CD4-positive, alpha-beta T cell treated with Interleukin-1 beta for 1 hour (primary cell): Measurements from ENCODE around the gene TBC1D3D.
"Not testable (repeated sequence)": the region's sequence is repeated elsewhere in the genome, so short reads cannot be mapped to it uniquely, and the experiment has no call there.

Experiments used
- DNase-seq, 2 donors: peaks; one replicate each; pipeline ENCODE4 v3.0.0-alpha.2; 2020 to 2022

The TBC1D3D gene

DNA sequence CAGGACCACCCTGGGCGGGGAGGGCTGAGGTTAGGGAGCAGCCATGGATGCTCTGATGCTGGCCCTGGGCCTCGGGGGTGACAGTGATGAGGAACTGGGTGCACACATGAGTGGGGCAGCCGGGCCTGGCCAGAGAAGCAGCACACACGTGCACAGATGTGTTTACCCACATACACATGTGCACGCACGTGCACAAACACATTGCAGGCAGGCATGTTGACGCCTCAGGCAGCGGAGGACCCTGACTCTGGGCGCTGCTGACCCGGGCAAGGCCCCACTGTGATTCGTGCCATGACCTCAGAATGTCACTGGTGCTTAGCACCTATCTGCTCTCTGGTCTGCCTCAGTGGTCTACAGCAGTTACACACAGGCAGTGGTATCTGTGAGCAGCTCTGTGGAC, at the start of gene TBC1D3D:
TSS of gene TBC1D3D (plus strand) at position 301 of the 400 bp plus-strand sequence. CDS start 1,585 bp downstream, outside the sequence.
- not testable (repeated sequence) for DNase-seq

DNA sequence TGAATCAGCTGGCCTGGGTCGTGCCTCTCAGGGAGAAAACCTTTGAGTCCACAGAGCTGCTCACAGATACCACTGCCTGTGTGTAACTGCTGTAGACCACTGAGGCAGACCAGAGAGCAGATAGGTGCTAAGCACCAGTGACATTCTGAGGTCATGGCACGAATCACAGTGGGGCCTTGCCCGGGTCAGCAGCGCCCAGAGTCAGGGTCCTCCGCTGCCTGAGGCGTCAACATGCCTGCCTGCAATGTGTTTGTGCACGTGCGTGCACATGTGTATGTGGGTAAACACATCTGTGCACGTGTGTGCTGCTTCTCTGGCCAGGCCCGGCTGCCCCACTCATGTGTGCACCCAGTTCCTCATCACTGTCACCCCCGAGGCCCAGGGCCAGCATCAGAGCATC, 14.8 kb upstream of the TBC1D3D start, which contains the start of gene TBC1D3L:
TSS of gene TBC1D3L (minus strand) at position 101 of the 400 bp plus-strand sequence. CDS start 1,540 bp downstream, outside the sequence.
- not testable (repeated sequence) for DNase-seq
